Breast epithelium (tissue), 4 donors: ENCODE data around the gene COL6A2. TPM values are rescaled to one million over a fixed set of nuclear protein-coding genes. Genes with fewer than 3 reads are reported as not detected.
"Not testable (repeated sequence)": the region's sequence is repeated elsewhere in the genome, so short reads cannot be mapped to it uniquely, and the experiment has no call there.

ENCODE experiments used
- DNase-seq, 2 donors: peaks; one replicate each; pipeline ENCODE4 v3.0.0-alpha.2; 2019; ENCODE audit warnings: low spot score in 2 of 2
- H3K27ac ChIP-seq, 2 donors: fragments of 200-600 bp; sonication (generic) in 1 of 2; one replicate each; pipeline ENCODE4 v1.5.1; 2016 to 2019; ENCODE audit warnings: mild to moderate bottlenecking in 1 of 2
- H3K27me3 ChIP-seq, 2 donors: fragments of 200-600 bp; sonication (generic) in 1 of 2; one replicate each; pipeline versions ENCODE4 v1.5.1 to v1.6.0; 2017 to 2019; ENCODE audit warnings: control low read depth in 1 of 2, mild to moderate bottlenecking in 1 of 2
- H3K36me3 ChIP-seq: fragments of 200-600 bp; one replicate; pipeline ENCODE4 v1.5.1; 2019
- H3K4me1 ChIP-seq, 2 donors: fragments of 200-600 bp; sonication (generic); one replicate each; pipeline ENCODE4 v1.5.1; 2016 to 2019; ENCODE audit warnings: control low read depth in 1 of 2
- H3K4me3 ChIP-seq, 3 donors: fragments of 200-600 bp; sonication (generic); 1 replicate in 2 of 3; 2 replicates in 1 of 3; pipeline ENCODE4 v1.5.1; 2016 to 2019; ENCODE audit warnings: mild to moderate bottlenecking in 3 of 3, moderate library complexity in 2 of 3
- H3K9me3 ChIP-seq, 2 donors: fragments of 200-600 bp; sonication (generic) in 1 of 2; one replicate each; pipeline ENCODE4 v1.5.1; 2016 to 2019; ENCODE audit warnings: control low read depth in 1 of 2
- POLR2A ChIP-seq: fragments of 450-650 bp; IDR thresholded peaks from one replicate; pipeline ENCODE4 v1.6.1; 2016; ENCODE audit warnings: antibody characterized with exemption, mild to moderate bottlenecking, moderate library complexity
- POLR2AphosphoS5 ChIP-seq, 3 donors: sonication (generic); formaldehyde crosslinking; IDR thresholded peaks; one replicate each; pipeline ENCODE4 v1.6.1; 2017; ENCODE audit warnings: antibody characterized with exemption in 3 of 3
- intact Hi-C: fragments of 100-400 bp; cut with DNase I; formaldehyde crosslinking; loops from one replicate; pipeline ENCODE4 v1.15.1; 2023; ENCODE audit warnings: low total_unique reads
- total RNA-seq, 3 donors: library from RNA; depleted of rRNA; stranded (reverse); fragments of >200 nt; gene quantifications; one replicate each; pipeline ENCODE4 v1.1.0, GENCODE V29; 2016
- TF ChIP-seq, protein P1 (sequence below), 3 donors: fragments of 450-650 bp; IDR thresholded peaks; one replicate each; pipeline ENCODE4 v1.5.1; 2016 to 2017; ENCODE audit warnings: antibody characterized with exemption in 3 of 3, mild to moderate bottlenecking in 3 of 3, moderate library complexity in 3 of 3

COL6A2 gene
- total RNA-seq, 3 donors from 2014 or later: 177 to 1,266 (median 418) TPM

DNA sequence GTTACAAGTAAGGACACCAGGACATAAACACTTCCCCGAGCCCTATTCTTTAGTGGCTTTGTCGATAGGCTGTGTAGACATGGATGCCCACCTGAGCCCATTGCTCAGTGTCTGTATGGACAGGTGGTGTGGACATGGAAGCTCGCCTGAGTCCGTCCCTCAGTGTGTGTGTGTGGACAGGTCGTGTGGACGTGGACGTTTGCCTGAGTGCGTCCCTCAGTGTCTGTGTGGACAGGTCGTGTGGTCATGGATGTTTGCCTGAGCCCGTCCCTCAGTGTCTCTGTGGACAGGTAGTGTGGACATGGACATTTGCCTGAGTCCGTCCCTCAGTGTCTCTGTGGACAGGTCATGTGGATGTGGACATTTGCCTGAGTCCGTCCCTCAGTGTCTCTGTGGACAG, 38.7 kb upstream of the COL6A2 start:
- no peak for DNase-seq
- Histone ChIP-seq H3K27ac (peak overlapping the region; percentile 79 to 95), H3K4me1 (peaks cover 0 to 5% of the 10 kb centered on the region in 2 donors)

DNA sequence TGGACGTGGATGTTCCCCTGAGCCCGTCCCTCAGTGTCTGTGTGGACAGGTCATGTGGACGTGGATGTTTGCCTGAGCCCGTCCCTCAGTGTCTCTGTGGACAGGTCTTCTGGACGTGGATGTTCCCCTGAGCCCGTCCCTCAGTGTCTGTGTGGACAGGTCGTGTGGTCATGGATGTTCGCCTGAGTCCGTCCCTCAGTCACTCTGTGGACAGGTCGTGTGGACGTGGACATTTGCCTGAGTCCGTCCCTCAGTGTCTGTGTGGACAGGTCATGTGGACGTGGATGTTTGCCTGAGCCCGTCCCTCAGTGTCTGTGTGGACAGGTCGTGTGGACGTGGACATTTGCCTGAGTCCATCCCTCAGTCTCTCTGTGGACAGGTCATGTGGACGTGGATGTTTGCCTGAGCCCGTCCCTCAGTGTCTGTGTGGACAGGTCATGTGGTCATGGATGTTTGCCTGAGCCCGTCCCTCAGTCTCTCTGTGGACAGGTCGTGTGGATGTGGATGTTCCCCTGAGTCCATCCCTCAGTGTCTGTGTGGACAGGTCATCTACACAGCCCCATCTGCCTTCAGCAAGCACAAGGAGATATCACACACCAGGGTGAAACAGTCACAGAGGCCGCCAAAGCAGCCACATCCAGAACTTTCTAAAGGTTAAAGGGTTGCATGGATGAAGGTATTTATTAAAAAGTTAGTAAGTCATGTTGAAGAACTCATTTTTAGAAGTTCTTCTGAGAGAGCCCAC, 38.0 kb upstream of the COL6A2 start:
- H3K27ac ChIP-seq: peak overlapping the region; percentile 79 to 95
- H3K27me3 ChIP-seq, H3K4me1 ChIP-seq, intact Hi-C loops, DNase-seq, H3K9me3 ChIP-seq, H3K4me3 ChIP-seq, H3K36me3 ChIP-seq: not testable (repeated sequence)

More for the DNA sequence above, 38.7 kb upstream of the COL6A2 start:
- H3K36me3 ChIP-seq: no peaks in the 10 kb centered on the region
- peaks cover 0 to 4% of the 10 kb centered on the region in 2 donors for H3K9me3 ChIP-seq
- H3K27me3 ChIP-seq: no peaks in the 10 kb centered on the region
- H3K4me3 ChIP-seq: no peak overlapping the region
- intact Hi-C loops: no loop called here
- TF ChIP-seq, protein P1, sequence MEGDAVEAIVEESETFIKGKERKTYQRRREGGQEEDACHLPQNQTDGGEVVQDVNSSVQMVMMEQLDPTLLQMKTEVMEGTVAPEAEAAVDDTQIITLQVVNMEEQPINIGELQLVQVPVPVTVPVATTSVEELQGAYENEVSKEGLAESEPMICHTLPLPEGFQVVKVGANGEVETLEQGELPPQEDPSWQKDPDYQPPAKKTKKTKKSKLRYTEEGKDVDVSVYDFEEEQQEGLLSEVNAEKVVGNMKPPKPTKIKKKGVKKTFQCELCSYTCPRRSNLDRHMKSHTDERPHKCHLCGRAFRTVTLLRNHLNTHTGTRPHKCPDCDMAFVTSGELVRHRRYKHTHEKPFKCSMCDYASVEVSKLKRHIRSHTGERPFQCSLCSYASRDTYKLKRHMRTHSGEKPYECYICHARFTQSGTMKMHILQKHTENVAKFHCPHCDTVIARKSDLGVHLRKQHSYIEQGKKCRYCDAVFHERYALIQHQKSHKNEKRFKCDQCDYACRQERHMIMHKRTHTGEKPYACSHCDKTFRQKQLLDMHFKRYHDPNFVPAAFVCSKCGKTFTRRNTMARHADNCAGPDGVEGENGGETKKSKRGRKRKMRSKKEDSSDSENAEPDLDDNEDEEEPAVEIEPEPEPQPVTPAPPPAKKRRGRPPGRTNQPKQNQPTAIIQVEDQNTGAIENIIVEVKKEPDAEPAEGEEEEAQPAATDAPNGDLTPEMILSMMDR (IDR thresholded peaks at IDR 0.05): no peak
- TF ChIP-seq POLR2AphosphoS5 (IDR thresholded peaks at IDR 0.05): no peak
- TF ChIP-seq POLR2A: no peak

DNA sequence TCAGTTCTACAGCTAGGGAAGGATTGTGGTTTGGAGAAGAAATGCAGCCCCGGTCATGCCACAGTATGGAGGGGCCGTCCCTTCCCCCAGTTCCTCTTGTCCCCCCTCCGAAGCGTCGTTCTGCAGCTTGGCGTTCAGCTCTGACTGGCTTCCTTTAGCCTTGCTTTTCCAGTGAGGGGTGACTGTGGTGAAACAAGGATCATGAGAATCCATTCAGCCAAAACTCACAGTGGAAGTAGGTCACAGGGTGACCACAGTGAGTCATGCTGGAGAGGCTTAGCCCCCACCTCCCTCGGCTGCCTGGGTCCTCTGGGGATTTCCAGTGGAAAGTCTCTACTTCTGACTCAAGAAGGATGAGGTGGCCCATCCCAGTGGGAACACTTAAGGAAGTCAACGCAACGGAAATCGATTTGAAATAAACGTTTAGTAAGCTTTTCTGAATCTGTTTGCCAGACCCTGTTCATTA, 37.3 kb upstream of the COL6A2 start:
- H3K27me3 ChIP-seq: no peaks in the 10 kb centered on the region
- no peak overlapping the region for H3K4me3 ChIP-seq
- peak in 1 of 2 donors; percentile 58 for DNase-seq
- H3K36me3 ChIP-seq: no peaks in the 10 kb centered on the region
- intact Hi-C loops: no loop called here
- peaks cover 0 to 4% of the 10 kb centered on the region in 2 donors for H3K9me3 ChIP-seq
- peaks cover 0 to 5% of the 10 kb centered on the region in 2 donors for H3K4me1 ChIP-seq
- TF ChIP-seq POLR2AphosphoS5 (IDR thresholded peaks at IDR 0.05): peak; percentile 64 to 93 (median 86)
- TF ChIP-seq, protein P1 (IDR thresholded peaks at IDR 0.05): no peak
- H3K27ac ChIP-seq: peak overlapping the region; percentile 79 to 95

DNA sequence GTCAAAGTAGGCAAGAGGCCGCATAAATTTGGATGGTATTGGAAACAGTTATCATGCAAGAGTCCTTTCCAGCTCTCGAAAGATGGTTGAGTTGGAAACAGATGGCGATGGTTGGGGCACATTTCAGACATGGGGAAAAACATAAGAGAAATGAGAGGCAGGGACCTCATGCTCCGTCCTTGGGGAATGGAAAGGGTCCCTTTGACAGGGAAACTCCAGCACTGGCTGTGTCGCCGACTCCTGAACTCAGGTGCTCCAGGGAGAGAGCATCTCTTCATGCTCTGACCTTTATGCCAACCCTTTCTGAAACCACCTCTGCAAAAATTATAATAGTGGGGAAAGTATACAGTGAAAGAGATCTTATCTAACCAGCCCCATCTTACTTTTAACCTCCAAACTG, 36.8 kb upstream of the COL6A2 start:
- H3K27me3 ChIP-seq: no peaks in the 10 kb centered on the region
- DNase-seq: no peak
- H3K9me3 ChIP-seq: peaks cover 0 to 4% of the 10 kb centered on the region in 2 donors
- TF ChIP-seq POLR2AphosphoS5 (IDR thresholded peaks at IDR 0.05): no peak
- TF ChIP-seq, protein P1 (IDR thresholded peaks at IDR 0.05): no peak
- no peak for TF ChIP-seq POLR2A
- H3K27ac ChIP-seq: peak overlapping the region; percentile 79 to 95
- no peaks in the 10 kb centered on the region for H3K36me3 ChIP-seq
- H3K4me3 ChIP-seq: no peak overlapping the region
- peaks cover 0 to 5% of the 10 kb centered on the region in 2 donors for H3K4me1 ChIP-seq
- intact Hi-C loops: no loop called here

DNA sequence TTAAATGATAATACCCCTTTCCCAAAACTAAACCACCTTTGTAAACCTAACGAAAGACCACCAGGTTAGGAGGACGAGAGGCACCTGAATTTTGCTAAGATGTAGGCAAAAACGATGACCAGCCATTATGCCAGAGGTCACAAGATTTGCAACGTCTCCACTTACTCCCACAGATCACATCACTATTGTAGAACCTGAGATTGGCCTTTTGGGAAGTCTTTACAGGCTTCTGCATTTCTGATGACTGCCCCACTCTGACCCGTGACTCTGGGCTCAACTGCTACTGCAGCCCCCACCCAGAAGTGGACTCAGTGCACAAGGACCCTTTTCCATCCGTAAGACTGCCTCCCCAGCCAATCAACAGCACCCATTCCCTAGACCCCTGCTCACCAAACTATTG, 36.4 kb upstream of the COL6A2 start:
- Histone ChIP-seq H3K4me1 (peaks cover 0 to 6% of the 10 kb centered on the region in 2 donors), H3K27ac (peak overlapping the region; percentile 79 to 95), H3K9me3 (peaks cover 0 to 4% of the 10 kb centered on the region in 2 donors), H3K4me3 (no peak overlapping the region), H3K27me3 (no peaks in the 10 kb centered on the region), H3K36me3 (no peaks in the 10 kb centered on the region)
- TF ChIP-seq, protein P1 (IDR thresholded peaks at IDR 0.05): no peak
- no peak for TF ChIP-seq POLR2A
- TF ChIP-seq POLR2AphosphoS5 (IDR thresholded peaks at IDR 0.05): no peak
- no peak for DNase-seq
- intact Hi-C loops: no loop called here
